Epidermal melanocyte (primary cell): ENCODE data around the gene FILIP1L.

ENCODE experiments used
- DNase-seq: peaks from one replicate; pipeline ENCODE4 v3.0.0; 2011; ENCODE audit warnings: low spot score; ENCODE audit not compliant: insufficient read length

Gene FILIP1L

DNA sequence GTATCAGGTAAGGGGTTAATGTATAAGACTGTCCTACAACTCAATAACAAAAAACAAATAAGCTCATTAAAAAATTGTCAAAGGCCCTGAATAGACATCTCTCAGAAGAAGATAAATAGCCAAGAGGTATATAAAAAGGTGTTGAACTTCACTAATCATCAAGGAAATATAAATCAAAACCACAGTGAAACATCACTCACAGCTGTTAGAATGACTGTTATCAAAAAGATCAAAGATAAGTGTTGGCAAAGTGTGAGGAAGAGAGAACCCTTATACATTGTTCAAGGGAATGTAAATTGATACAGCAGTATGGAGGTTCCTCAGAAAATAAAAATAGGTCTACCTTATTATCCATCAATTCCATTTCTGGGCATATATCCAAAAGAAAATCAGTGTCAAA is 95.5 kb downstream of the FILIP1L start:
- DNase-seq, result no peak

DNA sequence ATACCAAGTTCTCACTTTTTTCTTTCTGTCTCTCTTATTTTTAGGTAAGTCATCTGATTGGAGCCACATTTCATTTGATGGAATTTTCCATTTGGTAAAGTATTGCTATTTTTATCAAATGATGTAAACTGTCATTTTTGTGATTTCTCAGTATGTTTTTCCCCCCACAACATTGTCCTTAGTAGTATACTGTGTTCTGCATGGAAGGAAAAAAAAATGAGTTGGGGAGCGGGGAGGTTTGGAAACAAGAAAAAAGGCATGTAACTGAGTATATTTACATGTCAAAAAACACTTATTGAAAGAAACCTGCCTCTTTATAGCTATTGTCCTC is 104.2 kb downstream of the FILIP1L start:
- DNase-seq, result no peak

DNA sequence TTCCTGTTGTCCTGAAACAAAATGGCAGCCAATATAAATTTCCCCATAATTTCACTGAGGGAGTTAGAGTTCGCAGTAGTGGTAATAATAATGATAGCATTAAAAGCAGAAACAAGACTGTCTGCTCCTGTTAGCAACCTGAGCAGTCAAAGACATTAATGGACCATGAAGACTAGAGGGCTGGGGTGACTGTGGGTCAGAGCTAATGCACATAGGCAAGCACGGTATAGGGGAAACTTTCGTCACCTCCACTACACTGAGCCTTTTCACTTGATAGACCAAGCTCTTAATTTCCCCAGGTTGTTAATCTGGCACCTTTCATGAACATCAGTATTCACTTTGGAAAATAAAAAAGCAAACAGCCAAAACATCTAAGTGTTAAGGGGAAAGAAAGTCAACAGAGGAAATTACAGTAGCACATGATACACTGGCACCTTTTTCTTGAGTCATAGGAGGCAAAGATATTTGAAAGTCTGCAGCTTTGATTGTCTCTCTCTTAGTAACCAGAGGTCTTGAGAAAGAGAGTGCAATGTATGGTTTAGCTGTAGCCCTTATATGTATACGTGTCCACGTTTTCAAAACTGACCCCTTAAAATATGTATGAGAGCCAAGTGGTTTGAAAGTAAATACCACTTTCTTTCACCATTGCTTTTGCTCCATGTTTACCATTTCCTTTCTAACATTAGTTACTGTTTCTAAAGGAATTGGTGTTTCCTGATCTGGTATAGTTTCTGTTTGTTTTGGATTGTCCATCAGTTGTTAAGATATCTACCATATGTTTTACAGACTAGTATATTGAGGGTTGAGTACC is 104.8 kb downstream of the FILIP1L start:
- DNase-seq, result no peak

DNA sequence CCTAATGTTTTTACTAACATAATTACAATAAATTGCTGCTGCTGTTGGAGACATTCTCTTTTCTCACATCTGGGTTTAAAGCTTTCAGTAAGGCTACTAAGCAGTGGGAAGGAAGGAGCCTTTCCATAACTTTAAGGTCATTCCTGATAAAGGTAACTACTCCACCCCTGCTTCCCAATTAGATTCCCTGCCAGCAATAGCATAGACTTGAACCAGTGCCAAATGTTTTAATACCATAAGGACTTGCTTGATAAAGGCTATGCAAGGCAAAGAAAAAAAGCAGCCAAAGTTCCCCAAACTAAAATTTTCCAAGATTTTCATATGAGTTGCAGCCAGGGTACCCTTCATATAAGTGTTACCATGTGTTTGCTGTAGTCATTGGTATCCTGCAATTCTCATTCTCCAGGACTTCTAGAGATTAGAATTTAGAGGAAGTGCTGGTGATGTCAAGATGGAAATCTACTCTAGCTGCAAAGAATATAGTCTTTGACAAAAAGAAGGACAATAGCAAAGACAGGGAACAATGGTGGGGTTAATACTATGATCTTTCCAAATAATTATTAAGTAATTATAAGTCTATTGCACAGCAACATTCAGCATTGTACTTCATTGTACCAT is 106.1 kb downstream of the FILIP1L start:
- no peak for DNase-seq

DNA sequence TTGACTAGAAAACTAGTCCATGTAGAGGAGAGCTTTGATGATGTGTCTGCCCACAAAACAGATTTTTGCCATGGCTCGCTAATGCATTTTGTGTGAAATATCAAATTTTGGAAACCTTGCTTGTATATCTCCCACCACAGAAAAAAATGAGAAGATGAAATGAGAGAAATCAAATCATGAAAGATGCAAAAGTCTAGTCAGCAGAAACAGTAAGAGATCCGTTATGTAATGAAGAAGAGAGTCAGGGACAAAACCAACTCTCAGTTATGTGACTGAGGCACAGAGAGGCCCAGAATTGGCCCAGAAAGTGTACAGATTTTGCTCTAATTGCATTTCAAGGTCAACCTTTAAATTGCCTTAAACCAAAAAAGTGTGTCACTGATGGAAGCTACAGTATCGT is 107.0 kb downstream of the FILIP1L start:
- DNase-seq, result no peak

DNA sequence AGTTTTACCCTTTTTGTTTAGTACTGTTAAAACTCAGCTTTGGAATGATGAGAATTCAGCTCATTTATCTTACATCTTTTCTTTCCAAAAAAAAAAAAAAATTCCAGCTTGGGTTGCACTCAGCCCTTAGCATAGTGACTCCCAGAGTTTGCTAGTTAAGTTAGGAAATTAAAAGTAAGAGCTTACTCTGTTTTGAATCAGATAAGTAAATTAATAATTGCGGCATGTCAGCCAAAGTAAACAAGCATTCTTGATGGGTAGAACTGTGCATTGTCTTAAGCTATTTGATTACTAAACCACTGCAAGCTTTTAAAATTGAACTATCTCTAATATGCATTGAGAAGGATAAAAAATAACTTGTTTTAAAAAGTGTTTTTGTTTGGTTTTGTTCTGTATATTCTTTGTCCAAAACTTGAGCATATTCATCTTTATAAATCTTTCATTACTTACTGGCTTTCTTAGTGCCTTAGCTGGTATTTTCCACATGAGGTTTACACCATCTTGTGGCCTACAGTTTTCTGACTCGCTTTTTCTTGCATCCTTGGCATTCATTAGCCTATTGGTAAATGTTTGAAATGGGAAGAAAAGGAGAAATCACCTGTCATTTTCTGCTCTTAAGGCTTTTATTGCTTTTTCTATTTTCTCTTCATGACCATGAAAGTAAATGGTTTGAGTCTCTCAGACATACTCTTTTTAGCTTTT is 107.6 kb downstream of the FILIP1L start:
- no peak for DNase-seq

DNA sequence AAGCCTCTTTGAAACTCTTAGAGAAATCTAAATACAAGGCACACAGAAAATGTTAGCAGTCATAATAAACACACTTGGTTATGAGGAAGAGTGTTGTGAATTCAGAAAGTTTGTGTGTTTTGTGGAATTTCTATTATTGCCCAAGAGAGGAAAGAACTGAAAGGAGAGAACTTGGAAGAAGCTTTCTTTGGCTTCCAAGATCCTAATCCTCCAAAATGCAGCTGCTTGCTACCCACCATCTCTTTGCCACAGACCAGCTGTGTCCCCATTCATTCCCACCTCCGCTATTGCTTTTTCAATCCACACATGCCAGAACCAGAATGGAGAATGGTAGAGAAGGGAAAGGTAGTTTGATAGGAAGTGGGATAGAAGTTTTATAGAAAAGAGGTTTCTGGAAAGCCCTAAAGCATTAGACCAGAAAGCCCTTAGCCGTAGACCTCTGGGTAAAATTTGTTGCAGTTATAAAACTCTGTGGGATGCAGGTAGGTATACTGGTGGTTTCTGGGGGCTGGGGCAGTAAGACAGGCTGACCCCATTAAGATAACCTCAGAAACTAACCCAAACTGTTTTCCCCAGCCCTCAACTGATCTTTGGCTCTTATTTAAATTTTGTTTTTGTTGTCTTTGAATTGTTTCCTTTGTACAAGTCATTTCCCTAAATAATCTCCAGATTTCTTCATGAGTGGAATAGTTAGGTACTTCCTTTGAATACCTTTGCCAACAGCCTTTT is 108.5 kb downstream of the FILIP1L start:
- no peak for DNase-seq

DNA sequence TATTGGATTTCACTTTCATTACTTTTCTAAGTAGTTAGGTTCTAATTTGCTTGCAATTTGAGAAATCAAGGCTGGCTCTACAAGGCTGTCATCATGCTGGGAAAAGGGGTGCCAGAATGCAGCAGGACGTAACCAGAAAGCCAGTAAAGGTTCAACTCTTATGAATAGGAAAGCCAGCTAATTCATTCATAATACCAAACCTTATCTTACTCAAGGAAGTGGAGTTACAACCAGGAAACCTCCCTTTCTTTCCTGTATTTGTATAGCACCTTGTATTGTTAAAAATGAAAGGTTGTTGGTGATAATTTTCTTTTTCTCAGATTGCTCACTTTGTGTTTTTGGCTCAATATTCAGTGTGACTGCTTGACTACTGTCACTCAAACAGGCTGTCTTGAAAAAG is 109.4 kb downstream of the FILIP1L start:
- no peak for DNase-seq

DNA sequence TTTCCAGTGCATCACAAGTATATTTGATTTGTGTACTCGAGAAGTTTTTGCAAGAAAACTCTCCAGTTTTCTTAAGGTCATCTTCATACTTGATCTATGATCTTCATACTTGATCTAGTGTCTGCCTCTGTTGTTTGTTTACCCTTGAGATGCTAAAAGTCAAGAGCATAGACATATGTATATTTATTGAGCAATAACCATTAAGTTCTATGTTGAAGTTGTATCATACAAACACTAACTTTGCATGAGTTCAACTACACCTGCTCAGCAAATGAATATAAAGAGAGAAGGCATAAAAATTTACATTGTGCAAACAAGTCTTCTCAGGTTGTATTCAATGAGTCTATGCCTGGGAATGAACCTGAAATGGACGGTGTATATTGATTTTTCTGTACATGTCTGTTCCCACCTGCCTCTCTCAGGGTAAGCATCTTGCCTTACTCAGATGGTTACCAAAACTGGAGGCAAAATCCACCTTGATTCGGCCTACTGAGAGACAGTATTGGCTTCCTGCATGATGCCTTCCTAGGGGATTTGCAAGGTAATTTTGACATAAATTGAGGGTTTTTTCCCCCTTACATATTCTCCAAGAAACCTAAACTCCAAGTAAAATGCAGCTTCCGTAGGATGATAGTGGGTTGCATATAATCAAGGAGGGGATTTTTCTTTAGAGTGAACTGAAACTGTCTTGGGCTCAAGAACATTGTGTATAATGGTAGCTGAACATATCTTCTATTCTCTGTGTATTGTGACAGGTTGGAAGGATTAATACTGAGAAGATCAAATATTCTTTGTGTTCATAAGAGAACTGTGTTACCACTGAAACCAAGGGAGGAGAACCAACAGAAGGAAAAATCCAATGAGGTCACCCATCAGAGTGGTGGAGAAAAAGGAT is 110.4 kb downstream of the FILIP1L start:
- no peak for DNase-seq

DNA sequence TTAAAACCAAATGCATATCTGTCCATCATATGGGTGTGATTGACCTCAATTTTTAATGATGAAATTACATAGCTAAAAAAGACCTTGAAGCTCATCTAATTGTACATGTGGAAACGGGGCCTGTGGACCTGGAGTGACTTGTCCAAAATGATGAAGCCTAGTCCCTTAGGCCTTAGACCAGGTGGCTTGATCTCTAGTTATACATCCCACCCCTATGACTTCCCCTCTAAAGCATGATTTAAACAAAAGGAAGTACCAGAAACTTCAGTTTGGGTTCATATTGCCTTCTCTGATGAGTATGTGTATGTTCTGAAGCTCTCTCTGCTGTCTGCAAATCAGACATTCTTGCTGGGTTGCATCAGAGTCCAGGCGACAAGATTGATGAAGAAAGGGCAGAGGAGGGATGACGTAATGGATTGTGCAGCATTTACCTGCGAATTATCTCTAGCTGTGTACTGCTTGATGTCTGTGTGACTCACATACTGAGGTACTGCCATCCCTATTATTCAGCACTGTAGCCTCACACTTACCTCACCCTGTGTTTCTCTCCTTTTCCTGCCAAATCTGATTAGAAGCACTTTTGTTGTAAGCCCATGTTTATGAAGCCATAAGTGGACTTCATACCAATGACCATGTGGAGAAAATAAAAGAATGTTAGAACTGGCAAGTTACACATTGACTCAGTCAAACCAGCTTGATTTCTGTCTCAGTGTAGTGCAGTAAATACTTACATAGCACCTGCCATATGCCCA is 111.5 kb downstream of the FILIP1L start:
- DNase-seq, result no peak

DNA sequence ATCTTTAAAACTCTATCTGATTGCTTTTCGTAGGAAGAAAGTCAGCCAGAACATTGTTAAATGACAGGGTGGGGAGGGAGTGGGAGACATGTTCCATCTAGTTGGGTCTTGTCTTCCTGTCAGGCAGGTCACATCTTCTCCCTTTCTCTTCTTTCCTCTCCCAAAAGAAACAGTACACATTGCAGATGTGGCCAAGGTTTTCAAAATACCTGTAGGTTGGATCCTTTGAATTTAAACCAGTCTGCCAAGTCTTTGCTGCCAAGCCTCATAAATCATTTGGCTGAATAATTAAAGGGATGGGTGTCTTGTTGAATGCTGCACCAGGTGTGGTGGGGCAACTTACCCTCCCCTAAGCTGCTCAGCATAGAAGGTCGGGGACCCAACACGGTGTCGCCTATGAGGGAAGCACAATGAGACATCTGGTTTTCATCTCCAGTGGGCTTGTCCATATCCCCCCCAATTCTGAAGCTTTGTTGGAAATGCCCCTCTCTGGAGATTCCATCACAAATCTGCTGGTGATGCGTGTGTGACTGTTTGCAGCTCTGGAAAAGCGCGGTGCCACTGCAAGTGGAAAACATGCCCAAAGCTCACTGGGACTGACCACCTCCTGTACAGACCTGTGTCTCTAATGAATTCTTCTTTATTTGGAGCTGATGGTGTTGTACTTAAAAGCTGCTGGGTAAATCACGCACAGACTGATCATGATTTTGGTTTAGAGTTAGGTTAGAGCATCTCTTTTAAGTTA is 112.6 kb downstream of the FILIP1L start:
- no peak for DNase-seq

DNA sequence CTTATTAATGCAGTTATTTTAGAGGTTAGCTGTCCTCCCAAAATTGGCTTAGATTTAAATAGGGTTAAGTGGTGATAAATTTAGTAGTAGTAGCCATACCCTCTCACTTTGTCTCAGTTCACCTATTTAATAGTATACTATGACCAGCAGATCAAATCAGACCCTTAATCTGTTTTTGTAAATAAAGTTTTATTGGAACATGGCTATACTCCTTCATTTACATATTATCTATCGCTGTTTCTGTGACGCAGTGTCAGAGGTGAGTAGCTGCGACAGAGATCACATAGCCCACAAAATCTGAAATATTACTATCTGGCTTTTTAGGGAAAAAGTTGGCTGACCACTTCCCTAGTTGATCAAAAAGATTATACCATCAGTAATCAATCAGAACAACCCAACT is 113.2 kb downstream of the FILIP1L start:
- no peak for DNase-seq

DNA sequence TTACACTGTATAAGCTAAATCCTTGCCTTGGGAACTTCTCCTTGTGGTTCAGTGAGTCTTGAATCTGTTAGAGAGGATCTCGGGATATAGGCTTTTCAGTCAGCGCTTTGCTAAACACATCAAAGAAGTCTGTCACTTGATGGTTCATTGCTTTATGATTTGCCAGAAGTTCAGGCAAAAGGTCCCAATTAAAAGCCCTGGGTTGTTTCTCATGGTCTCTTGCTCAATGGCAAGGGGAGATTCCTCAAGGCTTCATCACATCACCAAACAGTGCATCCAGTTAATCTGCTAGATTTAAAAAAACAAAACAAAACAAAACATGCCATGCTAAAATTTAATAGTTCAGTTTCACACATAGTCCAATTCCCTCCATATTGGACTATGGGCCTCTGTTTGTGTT is 114.8 kb downstream of the FILIP1L start:
- DNase-seq, result no peak

DNA sequence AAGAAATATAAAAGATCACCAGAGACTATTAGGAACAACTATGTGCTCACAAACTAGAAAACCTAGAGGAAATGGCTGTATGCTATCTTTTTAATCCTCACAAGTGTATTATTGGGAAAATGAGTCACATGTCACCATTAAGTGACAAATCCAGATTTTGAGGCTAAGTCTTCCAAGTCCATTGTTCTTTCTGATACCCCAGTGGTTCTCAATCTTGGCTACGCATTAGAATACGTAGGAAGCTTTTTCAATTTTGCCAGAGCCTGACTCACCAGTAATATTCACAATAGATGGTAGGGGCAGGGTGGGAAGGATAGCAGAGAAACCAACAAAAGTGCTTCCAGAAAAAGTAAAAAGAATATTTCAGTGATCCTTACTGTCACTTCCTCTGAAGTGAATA is 117.0 kb downstream of the FILIP1L start:
- no peak for DNase-seq

DNA sequence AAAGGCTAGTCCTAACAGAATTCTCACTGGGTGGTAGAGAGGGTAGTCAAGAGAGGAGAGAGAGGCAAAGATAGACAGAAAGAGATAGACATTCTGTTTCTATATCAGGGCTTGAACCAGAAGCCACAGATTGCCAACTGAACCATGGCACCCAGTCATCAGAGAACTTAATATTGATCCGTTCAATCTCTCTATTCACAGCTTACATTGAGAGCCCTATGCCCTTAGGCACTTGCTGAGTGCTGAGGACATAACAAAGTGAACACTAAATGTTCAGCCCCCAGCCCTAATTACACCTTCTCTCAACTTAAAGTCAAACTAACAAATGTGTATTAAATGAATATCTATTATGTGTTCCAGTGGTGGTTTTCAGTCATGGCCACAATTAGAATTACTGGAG is 124.1 kb downstream of the FILIP1L start:
- no peak for DNase-seq

DNA sequence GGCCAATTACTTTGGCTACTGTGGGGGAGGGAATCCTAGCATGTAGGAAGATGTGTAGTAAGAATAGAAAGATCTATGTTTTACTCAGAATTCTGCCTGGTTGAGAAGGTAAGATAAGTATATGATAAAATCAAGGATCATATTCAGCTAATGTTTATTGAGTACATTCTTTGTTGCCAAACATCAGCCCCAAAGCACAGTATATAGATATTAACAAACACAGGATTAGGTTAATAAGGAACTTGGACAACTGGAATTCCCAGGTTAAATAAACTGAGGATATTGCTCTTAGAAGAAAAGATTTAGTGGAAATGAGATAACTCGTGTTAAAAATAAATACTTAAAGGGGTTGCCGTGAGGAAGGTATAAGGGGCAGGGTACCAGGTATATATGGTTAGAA is 129.6 kb downstream of the FILIP1L start:
- no peak for DNase-seq

DNA sequence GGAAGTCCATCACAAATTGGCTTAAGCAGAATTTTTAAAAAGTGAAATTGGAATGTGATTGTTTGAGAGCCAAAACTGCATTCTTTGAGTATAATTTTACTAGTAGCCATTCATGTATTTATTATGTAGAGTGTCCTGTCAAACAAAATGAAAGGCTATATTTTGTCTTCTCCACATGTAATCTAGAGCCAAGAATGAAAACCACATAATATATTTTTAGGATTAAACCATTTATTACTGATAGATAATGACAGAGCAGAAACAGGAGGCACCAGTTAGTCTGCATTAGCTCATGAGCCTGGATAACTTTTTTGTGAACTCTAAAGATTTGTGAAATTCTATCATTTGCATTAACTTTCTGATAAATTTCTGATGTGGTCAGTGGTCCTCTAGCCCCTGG is 130.2 kb downstream of the FILIP1L start:
- no peak for DNase-seq

DNA sequence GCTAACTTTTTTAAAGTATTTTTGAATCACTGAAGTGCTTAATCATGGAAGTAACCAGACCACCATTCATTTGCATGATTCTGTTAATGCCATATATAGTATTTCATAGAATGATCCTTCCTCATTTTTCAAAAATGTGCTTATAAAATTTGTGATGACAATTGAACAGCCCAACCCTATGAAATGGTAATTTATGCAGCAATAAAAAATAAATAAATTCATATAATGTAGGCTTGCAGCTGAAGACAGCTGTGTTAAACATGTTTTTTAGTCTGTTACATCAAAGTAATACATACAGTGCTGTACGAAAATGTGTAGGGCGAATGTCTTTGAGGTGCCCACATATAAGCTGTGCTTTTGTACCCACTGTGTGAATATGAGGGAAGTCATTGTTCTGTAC is 131.7 kb downstream of the FILIP1L start:
- DNase-seq, result no peak

DNA sequence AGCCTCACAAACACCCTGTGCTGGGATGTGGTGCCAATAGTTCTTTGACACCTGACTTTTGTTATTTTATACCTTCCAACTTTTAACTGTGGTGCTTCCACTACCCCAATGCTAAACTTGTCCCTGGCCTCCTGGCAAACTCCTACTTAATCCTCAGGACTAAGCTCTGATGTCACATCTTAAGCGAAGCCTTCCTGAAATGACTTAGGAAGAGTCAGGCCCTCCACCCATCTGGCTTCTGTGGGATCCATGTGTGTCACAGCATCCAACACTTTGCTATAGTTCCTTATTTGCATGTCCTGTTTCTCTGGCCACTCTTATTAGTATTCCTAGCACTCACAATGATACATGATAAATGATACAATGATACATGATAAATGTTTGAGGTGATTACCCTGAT is 133.2 kb downstream of the FILIP1L start:
- no peak for DNase-seq

DNA sequence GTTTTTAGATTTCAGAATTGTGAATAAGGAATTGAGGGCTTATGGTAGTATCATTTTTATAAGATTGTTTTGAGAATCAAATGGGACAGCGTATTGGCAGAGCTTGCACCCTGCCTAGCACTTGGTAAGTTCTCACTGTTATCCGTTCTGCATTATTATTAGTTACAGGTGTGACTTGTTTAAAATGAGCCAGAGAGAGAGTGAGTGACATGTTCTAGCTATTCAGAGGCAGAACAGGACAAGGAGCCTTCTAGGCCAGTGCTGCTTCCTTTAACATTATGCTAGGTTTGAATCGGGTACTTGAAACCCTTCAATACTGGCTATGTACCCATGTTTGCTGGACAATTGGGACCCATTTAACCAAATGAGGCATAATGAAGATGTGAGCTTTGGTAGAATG is 133.7 kb downstream of the FILIP1L start:
- no peak for DNase-seq
